Measurements from ENCODE around the gene HMOX2.

- TF ChIP-seq SP1 (IDR thresholded peaks at IDR 0.05) (no peak), ELF4 (IDR thresholded peaks at IDR 0.05) (no peak)
These were observed 5.8 kb downstream of the HMOX2 start for GRCh38 chr16:4481963-4482362.
